Naive thymus-derived CD8-positive, alpha-beta T cell (primary cell): ENCODE results near the gene DPPA5. TPM values are rescaled to one million over a fixed set of nuclear protein-coding genes. Genes with fewer than 3 reads are reported as not detected.
A peak's percentile ranks its signal among the peaks of the same experiment; 100 is the strongest.
"Not testable (repeated sequence)": the region's sequence is repeated elsewhere in the genome, so short reads cannot be mapped to it uniquely, and the experiment has no call there.

ENCODE experiments used
- ATAC-seq, 2 donors: fragments of 150-1000 bp; cut with Tn5 transposase in 1 of 2; sonication (Bioruptor Pico), chemical (Tn5 transposase) in 1 of 2; 1 replicate in 1 of 2; 2 replicates in 1 of 2; pipeline ENCODE4 v1.10.0; 2021; ENCODE audit warnings: mild to moderate bottlenecking in 2 of 2, moderate library complexity in 2 of 2
- POLR2A ChIA-PET: fragments of 350-600 bp; sonication (Branson Sonifier 250); formaldehyde crosslinking; loops from one replicate; lab custom pipeline; 2021; ENCODE audit warnings: antibody characterized with exemption; lab: Charles Lee
- DNase-seq, 10 donors: peaks; one replicate each; pipeline versions ENCODE4 v3.0.0 to v3.0.0-alpha.2; 2020 to 2022
- H3K27ac Mint-ChIP-seq, 10 donors: one replicate each; pipeline ENCODE4 v1.8.0; 2020 to 2022; ENCODE audit warnings: mild to moderate bottlenecking in 10 of 10, mixed read lengths in 10 of 10, moderate library complexity in 4 of 10, inconsistent platforms in 1 of 10
- H3K27me3 Mint-ChIP-seq, 5 donors: one replicate each; pipeline ENCODE4 v1.8.0; 2021 to 2022; ENCODE audit warnings: mixed read lengths in 5 of 5
- H3K36me3 Mint-ChIP-seq, 3 donors: one replicate each; pipeline ENCODE4 v1.8.0; 2020 to 2022; ENCODE audit warnings: mixed read lengths in 3 of 3, mild to moderate bottlenecking in 2 of 3, inconsistent platforms in 1 of 3
- H3K4me1 Mint-ChIP-seq, 4 donors: one replicate each; pipeline ENCODE4 v1.8.0; 2021 to 2022; ENCODE audit warnings: mixed read lengths in 4 of 4
- H3K4me3 Mint-ChIP-seq, 10 donors: one replicate each; pipeline ENCODE4 v1.8.0; 2020 to 2022; ENCODE audit warnings: mild to moderate bottlenecking in 10 of 10, mixed read lengths in 10 of 10, moderate library complexity in 6 of 10, inconsistent platforms in 1 of 10
- H3K9me3 Mint-ChIP-seq, 9 donors: one replicate each; pipeline ENCODE4 v1.8.0; 2020 to 2022; ENCODE audit warnings: mixed read lengths in 9 of 9, mild to moderate bottlenecking in 3 of 9, inconsistent platforms in 1 of 9, moderate library complexity in 1 of 9
- polyA plus RNA-seq, 3 donors: library from polyadenylated mRNA; unstranded; fragments of 300-500 nt; fragmentation: Illumina TruSeq; gene quantifications; one replicate each; pipeline ENCODE4 v1.2.3, GENCODE V29; 2021
- total RNA-seq, 8 experiments: library from RNA in 2 of 8; stranded (reverse) in 2 of 8; gene quantifications; one replicate each; pipeline ENCODE4 v1.2.3 and lab custom pipeline; 2021 to 2026

The DPPA5 gene
- total and polyA plus RNA-seq, 5 experiments from 2014 or later = not detected

DNA sequence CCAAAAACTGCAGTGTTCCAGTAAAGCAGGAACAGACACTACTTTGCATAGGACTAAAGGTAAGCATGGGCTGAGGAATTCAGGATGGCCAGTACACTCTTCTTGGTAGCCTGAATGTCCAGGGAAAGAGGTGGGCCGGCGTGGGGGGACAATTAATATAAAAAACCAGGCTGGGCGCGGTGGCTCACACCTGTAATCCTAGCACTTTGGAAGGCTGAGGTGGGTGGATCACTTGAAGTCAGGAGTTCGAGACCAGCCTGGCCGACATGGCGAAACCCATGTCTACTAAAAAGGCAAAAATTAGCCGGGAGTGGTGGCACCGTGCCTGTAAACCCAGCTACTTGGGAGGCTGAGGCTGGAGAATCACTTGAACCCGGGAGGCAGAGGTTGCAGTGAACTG, 27.5 kb upstream of the DPPA5 start:
- H3K9me3 Mint-ChIP-seq, H3K4me3 Mint-ChIP-seq, H3K36me3 Mint-ChIP-seq, H3K27ac Mint-ChIP-seq, H3K27me3 Mint-ChIP-seq, DNase-seq, POLR2A ChIA-PET, H3K4me1 Mint-ChIP-seq, ATAC-seq: not testable (repeated sequence)

DNA sequence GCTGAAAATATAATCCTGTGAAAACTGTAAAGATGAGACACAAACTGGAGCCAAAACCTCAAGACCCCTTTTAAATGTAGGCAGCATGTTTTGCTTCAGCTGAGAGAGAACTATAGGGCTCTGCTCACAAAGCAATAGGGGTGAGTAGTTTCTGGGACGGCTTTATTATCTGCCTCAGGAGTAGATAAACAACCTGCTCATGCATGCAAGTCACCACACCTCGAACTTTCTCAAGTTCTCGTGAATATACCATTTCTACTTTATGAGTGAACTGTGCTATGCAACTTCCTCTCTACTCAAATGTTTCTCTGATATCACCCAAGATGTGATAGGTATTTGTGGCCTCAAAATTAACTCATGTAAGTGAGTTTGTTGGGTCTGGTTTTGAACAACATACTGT, 23.1 kb upstream of the DPPA5 start:
- Mint-ChIP-seq H3K4me1 (no peaks in the 10 kb centered on the region), H3K4me3 (no peak overlapping the region), H3K36me3 (peaks cover 0 to 8% (median 3%) of the 10 kb centered on the region in 3 donors), H3K27me3 (no peaks in the 10 kb centered on the region), H3K27ac (no peak overlapping the region), H3K9me3 (peaks cover 0 to 12% (median 0%) of the 10 kb centered on the region in 9 donors)
- no peak for DNase-seq
- no peak for ATAC-seq
- POLR2A ChIA-PET = no interaction called here

DNA sequence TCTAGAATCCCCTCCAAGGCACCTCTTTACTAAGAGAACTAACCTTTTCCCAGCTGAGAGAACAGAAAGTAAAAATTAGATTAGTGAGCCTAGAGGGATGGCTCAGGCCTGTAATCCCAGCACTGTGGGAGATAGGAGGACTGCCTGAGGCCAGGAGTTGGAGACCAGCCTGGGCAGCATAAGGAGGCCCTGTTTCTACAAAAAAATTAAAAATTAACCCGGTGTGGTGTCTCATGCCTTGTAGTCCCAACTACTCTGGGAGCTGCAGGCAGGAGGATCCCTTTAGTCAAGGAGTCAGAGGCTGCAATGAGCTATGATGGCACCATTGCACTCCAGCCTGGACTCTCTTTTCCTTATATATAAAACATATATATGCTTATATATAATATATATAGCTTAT, 21.1 kb upstream of the DPPA5 start:
- POLR2A ChIA-PET = no interaction called here
- H3K27me3 Mint-ChIP-seq = no peaks in the 10 kb centered on the region
- no peaks in the 10 kb centered on the region for H3K4me1 Mint-ChIP-seq
- peaks cover 0 to 8% (median 4%) of the 10 kb centered on the region in 3 donors for H3K36me3 Mint-ChIP-seq
- no peak for DNase-seq
- no peak overlapping the region for H3K27ac Mint-ChIP-seq
- H3K4me3 Mint-ChIP-seq = no peak overlapping the region
- peaks cover 0 to 31% (median 2%) of the 10 kb centered on the region in 9 donors for H3K9me3 Mint-ChIP-seq
- no peak for ATAC-seq

DNA sequence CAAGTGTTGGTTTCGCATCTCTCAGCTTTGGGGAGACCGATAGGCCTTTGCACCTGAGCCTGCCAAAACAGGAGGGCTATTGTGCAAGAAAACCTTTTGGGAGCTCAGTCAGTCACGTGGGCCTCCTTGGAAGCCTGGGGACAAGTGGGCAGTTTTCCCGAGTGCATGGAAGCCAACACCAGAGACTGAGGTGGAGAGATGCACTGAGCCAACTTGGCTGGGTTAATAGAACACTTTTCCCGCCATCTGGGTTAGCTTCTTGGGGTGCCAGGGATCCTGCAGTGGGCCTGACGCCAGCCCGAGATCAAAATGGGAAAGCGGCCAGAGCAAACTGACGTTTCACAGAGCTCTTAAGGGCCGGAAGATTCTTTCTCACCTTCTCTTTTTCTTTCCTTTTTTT, 18.4 kb upstream of the DPPA5 start:
- no peak overlapping the region for H3K27ac Mint-ChIP-seq
- H3K9me3 Mint-ChIP-seq = peaks cover 0 to 34% (median 2%) of the 10 kb centered on the region in 9 donors
- ATAC-seq = no peak
- H3K4me3 Mint-ChIP-seq = no peak overlapping the region
- H3K27me3 Mint-ChIP-seq = peaks cover 0 to 3% (median 0%) of the 10 kb centered on the region in 5 donors
- POLR2A ChIA-PET = no interaction called here
- peaks cover 0 to 8% (median 4%) of the 10 kb centered on the region in 3 donors for H3K36me3 Mint-ChIP-seq
- H3K4me1 Mint-ChIP-seq = no peaks in the 10 kb centered on the region
- DNase-seq = no peak

DNA sequence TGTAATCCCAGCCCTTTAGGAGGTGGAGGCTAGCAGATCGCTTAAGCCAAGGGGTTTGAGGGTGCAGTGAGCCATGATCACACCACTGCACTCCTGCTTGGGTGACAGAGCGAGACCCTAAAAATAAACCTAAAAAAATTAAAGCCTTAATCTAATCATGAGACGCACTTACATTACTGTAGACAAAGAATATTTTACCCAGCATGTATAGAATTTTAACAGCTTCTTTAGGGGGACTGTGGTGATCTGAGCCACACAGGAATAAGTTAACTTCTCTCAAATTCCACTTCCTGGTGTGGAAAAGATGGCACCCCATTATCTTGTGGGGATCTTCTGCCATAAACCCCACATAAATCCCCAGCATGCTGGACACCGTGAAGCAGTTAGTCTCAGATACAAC, 17.9 kb upstream of the DPPA5 start:
- DNase-seq = no peak
- POLR2A ChIA-PET = no interaction called here
- Mint-ChIP-seq H3K9me3 (peaks cover 0 to 34% (median 2%) of the 10 kb centered on the region in 9 donors), H3K27me3 (peaks cover 0 to 3% (median 0%) of the 10 kb centered on the region in 5 donors), H3K27ac (no peak overlapping the region), H3K4me1 (no peaks in the 10 kb centered on the region), H3K36me3 (peaks cover 0 to 8% (median 4%) of the 10 kb centered on the region in 3 donors), H3K4me3 (no peak overlapping the region)
- ATAC-seq = no peak

DNA sequence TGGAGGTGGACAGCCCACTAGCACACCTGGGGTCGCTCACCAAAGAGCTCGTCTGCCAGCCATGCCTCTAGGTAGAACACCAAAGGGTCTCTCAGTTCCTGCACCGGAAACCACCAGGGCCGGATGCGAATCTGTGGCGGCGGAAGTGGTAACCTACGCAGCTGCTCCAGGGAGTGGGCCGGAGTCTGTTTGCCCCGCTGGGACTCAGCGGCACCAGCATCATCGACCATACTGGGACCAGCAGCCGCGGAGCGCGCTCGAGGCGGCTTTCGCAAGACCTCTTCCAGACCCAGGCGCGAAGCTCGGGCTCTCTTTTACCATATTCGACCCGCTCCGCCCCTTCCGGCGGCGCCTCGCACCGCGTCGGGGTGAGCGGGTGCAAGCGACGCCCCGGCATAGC, 15.5 kb upstream of the DPPA5 start, which contains the start of gene OOEP:
OOEP (minus strand) TSS at position 335 of the 400 bp plus-strand sequence; CDS start at position 230, 105 bp downstream.
- Mint-ChIP-seq H3K4me1 (no peaks in the 10 kb centered on the region), H3K27ac (no peak within 1 kb of the TSS), H3K36me3 (peaks cover 0 to 8% (median 4%) of the 10 kb centered on the region in 3 donors), H3K9me3 (peaks cover 0 to 34% (median 2%) of the 10 kb centered on the region in 9 donors), H3K27me3 (peaks cover 0 to 3% (median 0%) of the 10 kb centered on the region in 5 donors), H3K4me3 (peak within 1 kb of the TSS in 1 of 10 donors; percentile 6)
- ATAC-seq (no peak), DNase-seq (no peak)
- POLR2A ChIA-PET = interaction anchor here (0.6 kb wide), 1 partner anchor 81 kb away, joined by 4 read pairs; no protein-coding TSS in a partner anchor

DNA sequence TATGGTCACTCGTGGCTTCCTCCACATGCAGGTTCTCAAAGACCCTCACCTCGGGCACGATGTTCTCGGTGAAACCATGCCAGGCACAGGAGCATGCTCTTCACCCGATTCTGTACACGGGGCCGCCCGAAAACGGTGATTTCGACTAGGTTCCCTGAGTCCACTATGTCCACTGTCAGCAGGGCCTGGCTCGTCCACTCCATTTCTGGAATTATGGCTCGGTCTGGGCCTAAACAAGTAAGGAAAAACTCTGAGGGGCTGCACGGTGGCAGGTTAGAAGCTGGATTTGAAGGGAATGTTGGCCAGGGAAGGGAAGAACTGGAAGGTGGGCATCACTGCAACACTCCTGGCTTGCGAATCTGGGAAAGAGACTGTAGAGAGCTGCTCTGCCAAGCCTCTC, 15.1 kb upstream of the DPPA5 start:
- Mint-ChIP-seq H3K27ac (no peak overlapping the region), H3K36me3 (peaks cover 0 to 8% (median 4%) of the 10 kb centered on the region in 3 donors), H3K4me3 (no peak overlapping the region), H3K9me3 (peaks cover 0 to 32% (median 2%) of the 10 kb centered on the region in 9 donors), H3K27me3 (peaks cover 0 to 3% (median 0%) of the 10 kb centered on the region in 5 donors), H3K4me1 (no peaks in the 10 kb centered on the region)
- POLR2A ChIA-PET = interaction anchor here (0.6 kb wide), 1 partner anchor 81 kb away, joined by 4 read pairs; no protein-coding TSS in a partner anchor
- no peak for DNase-seq
- no peak for ATAC-seq

DNA sequence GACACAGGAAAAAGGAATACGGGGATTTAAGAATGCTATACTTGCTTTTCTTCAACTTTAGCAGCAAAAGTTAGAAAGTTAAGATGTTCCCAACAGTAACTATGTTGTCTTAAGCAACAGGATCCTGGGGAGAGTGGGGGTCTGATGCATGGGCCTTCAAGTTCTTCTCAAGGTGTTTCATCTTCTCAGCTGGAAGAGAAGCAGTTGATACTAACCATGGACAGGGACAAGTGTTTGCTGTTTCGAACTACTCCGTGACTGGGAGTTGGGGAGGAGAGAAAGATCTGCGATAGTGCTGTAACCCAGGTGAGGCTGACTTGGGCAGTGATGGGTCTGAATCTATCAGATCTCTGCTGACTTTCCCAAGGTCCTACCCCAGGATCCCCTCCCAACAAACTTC, 14.6 kb upstream of the DPPA5 start:
- ATAC-seq (no peak), DNase-seq (no peak)
- H3K4me3 Mint-ChIP-seq = no peak overlapping the region
- H3K36me3 Mint-ChIP-seq = peaks cover 0 to 8% (median 4%) of the 10 kb centered on the region in 3 donors
- POLR2A ChIA-PET = no interaction called here
- H3K27me3 Mint-ChIP-seq = peaks cover 0 to 3% (median 0%) of the 10 kb centered on the region in 5 donors
- no peak overlapping the region for H3K27ac Mint-ChIP-seq
- no peaks in the 10 kb centered on the region for H3K4me1 Mint-ChIP-seq
- H3K9me3 Mint-ChIP-seq = peaks cover 0 to 32% (median 2%) of the 10 kb centered on the region in 9 donors

DNA sequence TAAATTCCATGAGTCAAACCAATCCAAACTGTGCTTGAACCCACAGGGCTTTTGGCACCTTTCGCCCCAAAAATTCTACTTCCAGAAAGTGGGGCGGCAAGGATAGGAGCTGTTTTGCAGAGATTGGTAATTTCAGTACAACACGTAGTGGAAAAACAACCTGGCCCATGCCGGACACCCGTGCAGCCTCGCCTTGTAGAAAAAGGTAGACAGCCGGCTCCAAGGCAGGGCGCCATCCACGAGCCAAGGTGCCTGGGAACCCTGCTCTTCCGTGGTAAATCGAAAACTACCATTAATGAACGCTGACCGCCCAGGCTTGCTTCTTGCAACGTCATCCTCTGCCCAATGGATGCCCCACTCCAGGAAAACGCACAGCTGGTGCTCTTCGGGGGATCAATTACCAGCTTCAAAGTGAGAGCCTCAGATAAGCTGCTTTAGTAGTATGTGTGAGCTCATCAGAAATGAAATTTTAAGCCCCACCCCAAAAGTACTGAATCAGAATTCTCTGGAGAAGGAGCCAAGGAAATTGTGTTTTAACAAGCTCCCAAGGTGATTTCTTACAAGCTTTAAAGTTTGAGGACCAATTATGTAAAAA, 13.8 kb upstream of the DPPA5 start:
- peaks cover 0 to 29% (median 2%) of the 10 kb centered on the region in 9 donors for H3K9me3 Mint-ChIP-seq
- H3K36me3 Mint-ChIP-seq = peaks cover 0 to 5% (median 2%) of the 10 kb centered on the region in 3 donors
- ATAC-seq (no peak), DNase-seq (no peak)
- H3K4me3 Mint-ChIP-seq = no peak overlapping the region
- H3K4me1 Mint-ChIP-seq = no peaks in the 10 kb centered on the region
- POLR2A ChIA-PET = no interaction called here
- H3K27me3 Mint-ChIP-seq = peaks cover 0 to 3% (median 0%) of the 10 kb centered on the region in 5 donors
- no peak overlapping the region for H3K27ac Mint-ChIP-seq

DNA sequence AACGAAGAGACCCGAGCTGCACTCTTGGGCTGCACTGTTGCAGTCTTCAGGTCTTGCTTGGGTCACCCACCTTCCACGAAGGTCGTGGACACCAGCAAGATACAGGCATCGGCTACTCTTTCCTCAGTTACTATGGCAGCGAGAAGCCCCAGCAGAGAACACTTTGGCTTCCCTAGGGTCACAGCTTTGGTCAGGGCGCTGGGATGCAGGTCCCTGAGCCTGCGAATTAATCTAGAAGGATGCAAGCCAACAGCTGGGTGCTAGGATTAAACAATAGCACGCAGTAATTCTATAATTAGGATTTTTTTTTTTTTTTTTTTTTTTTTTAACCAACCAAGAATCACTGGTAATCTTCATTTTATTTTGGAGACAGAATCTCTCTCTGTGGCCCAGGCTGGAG, 10.5 kb upstream of the DPPA5 start:
- POLR2A ChIA-PET = no interaction called here
- Mint-ChIP-seq H3K4me3 (no peak overlapping the region), H3K4me1 (no peaks in the 10 kb centered on the region), H3K36me3 (no peaks in the 10 kb centered on the region), H3K27ac (no peak overlapping the region), H3K9me3 (no peaks in the 10 kb centered on the region), H3K27me3 (peaks cover 0 to 3% (median under 1%) of the 10 kb centered on the region in 5 donors)
- no peak for ATAC-seq
- DNase-seq = no peak

DNA sequence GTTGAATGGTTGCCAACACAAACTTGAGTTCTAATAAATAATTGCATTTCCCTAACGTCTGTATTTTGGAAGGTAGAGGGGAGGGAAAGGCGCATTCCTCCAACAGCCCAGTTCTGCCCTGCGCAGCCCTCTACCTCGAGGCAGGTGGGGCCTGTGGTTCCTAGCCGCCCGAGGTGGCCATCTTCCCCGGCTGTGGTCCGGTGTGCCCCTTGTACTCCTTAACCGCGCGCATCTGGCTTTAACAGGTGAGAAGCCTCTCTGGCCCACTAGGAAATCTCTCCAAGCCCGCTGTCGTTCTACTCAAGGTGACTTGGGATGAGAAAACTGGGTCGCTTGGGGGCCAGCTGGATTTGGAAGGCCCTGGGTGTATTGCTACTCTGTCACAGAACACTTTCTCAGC, 10.0 kb upstream of the DPPA5 start:
- H3K9me3 Mint-ChIP-seq = no peaks in the 10 kb centered on the region
- POLR2A ChIA-PET = no interaction called here
- H3K4me3 Mint-ChIP-seq = no peak overlapping the region
- H3K4me1 Mint-ChIP-seq = no peaks in the 10 kb centered on the region
- ATAC-seq (no peak), DNase-seq (no peak)
- H3K36me3 Mint-ChIP-seq = no peaks in the 10 kb centered on the region
- H3K27me3 Mint-ChIP-seq = peaks cover 0 to 5% (median 3%) of the 10 kb centered on the region in 5 donors
- H3K27ac Mint-ChIP-seq = no peak overlapping the region

DNA sequence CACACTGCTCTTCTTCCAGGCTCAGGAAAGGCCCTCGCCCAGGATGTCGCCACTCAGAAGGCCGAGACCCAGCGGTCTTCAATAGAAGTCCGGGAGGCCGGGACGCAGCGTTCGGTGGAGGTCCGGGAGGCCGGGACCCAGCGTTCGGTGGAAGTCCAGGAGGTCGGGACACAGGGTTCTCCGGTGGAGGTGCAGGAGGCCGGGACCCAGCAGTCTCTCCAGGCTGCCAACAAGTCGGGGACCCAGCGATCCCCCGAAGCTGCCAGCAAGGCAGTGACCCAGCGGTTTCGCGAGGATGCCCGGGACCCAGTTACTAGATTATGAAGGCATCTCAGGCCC, 9.4 kb upstream of the DPPA5 start:
- Mint-ChIP-seq H3K4me1 (no peaks in the 10 kb centered on the region), H3K4me3 (no peak overlapping the region), H3K27ac (no peak overlapping the region), H3K36me3 (no peaks in the 10 kb centered on the region), H3K9me3 (no peaks in the 10 kb centered on the region), H3K27me3 (peaks cover 0 to 5% (median 3%) of the 10 kb centered on the region in 5 donors)
- POLR2A ChIA-PET = no interaction called here
- DNase-seq (no peak), ATAC-seq (no peak)

DNA sequence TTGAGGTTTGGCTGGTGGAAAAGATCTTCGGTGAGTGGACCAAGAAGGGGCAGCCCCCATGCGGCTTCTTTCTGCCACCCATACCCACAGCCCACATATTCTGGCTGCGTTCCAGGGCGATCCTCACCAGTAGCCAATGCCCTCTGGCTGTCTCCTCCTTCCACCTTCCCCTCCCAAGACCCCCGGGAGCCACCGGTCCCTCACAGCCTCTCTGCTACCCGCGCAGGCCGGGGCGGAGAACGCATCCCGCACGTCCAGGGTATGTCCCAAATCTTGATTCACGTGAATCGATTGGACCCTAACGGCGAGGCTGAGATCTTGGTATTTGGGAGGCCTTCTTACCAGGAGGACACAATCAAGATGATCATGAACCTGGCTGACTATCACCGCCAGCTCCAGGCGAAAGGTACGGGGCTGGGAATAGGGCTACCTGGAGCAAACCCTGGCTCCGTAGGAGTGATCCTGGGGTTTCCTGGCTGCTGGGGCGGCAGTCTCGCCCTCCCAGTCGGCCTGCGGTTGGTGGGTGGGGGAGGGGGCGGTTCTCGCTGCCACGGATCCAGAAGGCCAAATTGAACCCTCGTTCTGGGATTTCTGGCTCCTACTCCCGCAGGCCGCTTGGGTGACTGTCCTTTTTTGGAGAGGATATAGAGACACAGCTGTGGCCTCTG, 8.9 kb upstream of the DPPA5 start:
- Mint-ChIP-seq H3K27ac (no peak overlapping the region), H3K27me3 (peaks cover 0 to 7% (median 3%) of the 10 kb centered on the region in 5 donors), H3K36me3 (no peaks in the 10 kb centered on the region), H3K9me3 (no peaks in the 10 kb centered on the region), H3K4me3 (no peak overlapping the region), H3K4me1 (no peaks in the 10 kb centered on the region)
- ATAC-seq (no peak), DNase-seq (no peak)
- POLR2A ChIA-PET = no interaction called here
